HCT116 (cell line): ENCODE measurements around the gene PPP2R5A. TPM values are rescaled to one million over a fixed set of nuclear protein-coding genes. Genes with fewer than 3 reads are reported as not detected.

ENCODE experiments used
- ATAC-seq: fragments of 200-7000 bp; cut with Tn5 transposase; 2 replicates; pipeline ENCODE4 v1.9.1; 2020; ENCODE audit warnings: mild to moderate bottlenecking, moderate library complexity
- BruUV-seq: library from RNA; stranded (reverse); fragments of 400-500 nt; replicated peaks from 2 replicates; lab custom pipeline; 2021; lab: Mats Ljungman, UMichigan
- CTCF ChIA-PET: fragments of 300-600 bp; sonication (Branson Sonifier 250); formaldehyde crosslinking; loops from one replicate; lab custom pipeline; 2021; ENCODE audit warnings: antibody characterized with exemption; lab: Charles Lee
- POLR2A ChIA-PET: fragments of 300-600, 350-600 bp; sonication (Branson Sonifier 250); formaldehyde crosslinking; loops from one replicate; lab custom pipeline; 2021; ENCODE audit warnings: antibody characterized with exemption; lab: Charles Lee
- RAD21 ChIA-PET, 2 experiments: fragments of 300-600 bp; sonication (Branson Sonifier 250); formaldehyde crosslinking; loops; one replicate each; lab custom pipeline; 2023; ENCODE audit warnings: low total read pairs in 2 of 2; ENCODE audit not compliant: uncharacterized antibody in 2 of 2, unreplicated experiment in 2 of 2, low non-redundant PET in 1 of 2; lab: Charles Lee
- DNase-seq: peaks from one replicate; pipeline ENCODE4 v3.0.0-alpha.2; 2010; ENCODE audit warnings: low read depth, low spot score
- H2AFZ ChIP-seq: fragments of 200-600 bp; shearing (Covaris generic), sonication (generic); 2 replicates; pipeline ENCODE4 v1.6.1; 2017; ENCODE audit warnings: low read depth, mixed run types, mixed read lengths, antibody characterized with exemption, low read length; ENCODE audit not compliant: poor library complexity, severe bottlenecking
- H3K27ac ChIP-seq: 2 replicates; pipeline ENCODE4 v1.5.1; 2012; ENCODE audit warnings: low read depth, low read length
- H3K27me3 ChIP-seq: fragments of 200-600 bp; sonication (generic); 2 replicates; pipeline ENCODE4 v1.6.1; 2016; ENCODE audit warnings: mixed run types, low read length, mixed read lengths; ENCODE audit not compliant: insufficient read depth
- H3K36me3 ChIP-seq, 2 experiments: fragments of 200-500 bp in 1 of 2; fragments of 200-600 bp in 1 of 2; sonication (Bioruptor generic) in 1 of 2; sonication (generic) in 1 of 2; 2 replicates each; pipeline versions ENCODE4 v1.5.1 to v1.6.1; 2014 to 2016; ENCODE audit warnings: low read length in 2 of 2, inconsistent platforms in 1 of 2, mixed read lengths in 1 of 2, mixed run types in 1 of 2; ENCODE audit not compliant: insufficient read depth in 2 of 2, control insufficient read depth in 1 of 2
- H3K4me1 ChIP-seq, 2 experiments: fragments of 200-600 bp in 1 of 2; sonication (generic) in 1 of 2; 2 replicates each; pipeline versions ENCODE4 v1.5.1 to v1.6.1; 2012 to 2017; ENCODE audit warnings: low read length in 2 of 2, inconsistent platforms in 1 of 2, mild to moderate bottlenecking in 1 of 2, mixed read lengths in 1 of 2, mixed run types in 1 of 2, moderate library complexity in 1 of 2; ENCODE audit not compliant: insufficient read depth in 2 of 2, control insufficient read depth in 1 of 2
- H3K4me2 ChIP-seq: fragments of 200-600 bp; sonication (generic); 2 replicates; pipeline ENCODE4 v1.6.1; 2017; ENCODE audit warnings: mixed run types, low read length, mixed read lengths
- H3K4me3 ChIP-seq, 2 experiments: fragments of 200-600 bp in 1 of 2; sonication (generic) in 1 of 2; replicated peaks in 1 of 2; 2 replicates each; pipeline ENCODE4 v1.5.1; 2011 to 2016; ENCODE audit warnings: low read length in 2 of 2, control low read depth in 1 of 2, low read depth in 1 of 2, mild to moderate bottlenecking in 1 of 2, mixed read lengths in 1 of 2, mixed run types in 1 of 2
- H3K79me2 ChIP-seq: fragments of 200-600 bp; sonication (generic); 2 replicates; pipeline ENCODE4 v1.6.1; 2017; ENCODE audit warnings: mild to moderate bottlenecking, mixed run types, low read length, moderate library complexity, mixed read lengths; ENCODE audit not compliant: insufficient read depth
- H3K9ac ChIP-seq: fragments of 200-600 bp; sonication (generic); 2 replicates; pipeline ENCODE4 v1.6.1; 2016; ENCODE audit warnings: low read length, mixed read lengths
- H3K9me2 ChIP-seq: fragments of 200-600 bp; sonication (generic), shearing (Covaris generic); 2 replicates; pipeline ENCODE4 v1.6.1; 2017; ENCODE audit warnings: mixed run types, mild to moderate bottlenecking, moderate library complexity; ENCODE audit not compliant: insufficient read depth
- H3K9me3 ChIP-seq, 2 experiments: fragments of 200-500 bp in 1 of 2; fragments of 200-600 bp in 1 of 2; sonication (Bioruptor generic) in 1 of 2; sonication (generic) in 1 of 2; 2 replicates each; pipeline ENCODE4 v1.6.1; 2014 to 2017; ENCODE audit warnings: low read length in 2 of 2, mixed read lengths in 2 of 2, inconsistent platforms in 1 of 2, low read depth in 1 of 2, mild to moderate bottlenecking in 1 of 2, mixed run types in 1 of 2, moderate library complexity in 1 of 2; ENCODE audit not compliant: control insufficient read depth in 1 of 2, insufficient read depth in 1 of 2
- H4K20me1 ChIP-seq: fragments of 200-600 bp; sonication (generic), shearing (Covaris generic); 2 replicates; pipeline ENCODE4 v1.6.1; 2017; ENCODE audit warnings: mixed run types, mild to moderate bottlenecking, moderate library complexity; ENCODE audit not compliant: insufficient read depth
- CBX3 ChIP-seq: IDR thresholded peaks from 2 replicates; pipeline ENCODE4 v1.6.1; 2012; ENCODE audit warnings: low read depth
- CEBPB ChIP-seq: IDR thresholded peaks from 2 replicates; pipeline ENCODE4 v1.6.1; 2012; ENCODE audit warnings: low read depth
- EGR1 ChIP-seq: IDR thresholded peaks from 2 replicates; pipeline ENCODE4 v1.6.1; 2012; ENCODE audit warnings: low read depth
- ELF1 ChIP-seq: IDR thresholded peaks from 2 replicates; pipeline ENCODE4 v1.6.1; 2012; ENCODE audit warnings: low read depth, borderline replicate concordance
- EZH2 ChIP-seq: fragments of 200-600 bp; sonication (generic); IDR thresholded peaks from 2 replicates; pipeline ENCODE4 v1.6.1; 2017; ENCODE audit warnings: antibody characterized with exemption, mixed run types
- EZH2phosphoT487 ChIP-seq: fragments of 200-600 bp; IDR thresholded peaks from 2 replicates; pipeline ENCODE4 v1.6.1; 2018; ENCODE audit warnings: antibody characterized with exemption, borderline replicate concordance
- FOSL1 ChIP-seq: IDR thresholded peaks from 2 replicates; pipeline ENCODE4 v1.6.1; 2012; ENCODE audit warnings: low read depth
- JUND ChIP-seq: IDR thresholded peaks from 2 replicates; pipeline ENCODE4 v1.6.1; 2012
- RAD21 ChIP-seq: IDR thresholded peaks from 2 replicates; pipeline ENCODE4 v1.6.1; 2012; ENCODE audit warnings: low read depth, mild to moderate bottlenecking
- SIN3A ChIP-seq: IDR thresholded peaks from 2 replicates; pipeline ENCODE4 v1.6.1; 2012; ENCODE audit warnings: low read depth
- SP1 ChIP-seq: IDR thresholded peaks from 2 replicates; pipeline ENCODE4 v1.6.1; 2012; ENCODE audit warnings: low read depth
- TCF7L2 ChIP-seq: IDR thresholded peaks from 2 replicates; pipeline ENCODE4 v1.7.0; 2011; ENCODE audit warnings: borderline replicate concordance, inconsistent platforms; ENCODE audit not compliant: insufficient read depth, insufficient read length; ENCODE audit errors: extremely low read depth
- intact Hi-C: fragments of 100-400 bp; cut with micrococcal nuclease; formaldehyde crosslinking; loops from 2 replicates; pipeline ENCODE4 v1.10.0; 2022
- total RNA-seq: library from RNA; stranded (reverse); gene quantifications from one replicate; pipeline ENCODE4 v1.2.1, GENCODE V29; 2021; ENCODE audit not compliant: unreplicated experiment
- TF ChIP-seq, protein P1 (sequence below): IDR thresholded peaks from 2 replicates; pipeline ENCODE4 v1.6.1; 2012; ENCODE audit warnings: low read depth

The PPP2R5A gene
- total RNA-seq, 1 experiment from 2014 or later = 33.1 TPM

DNA sequence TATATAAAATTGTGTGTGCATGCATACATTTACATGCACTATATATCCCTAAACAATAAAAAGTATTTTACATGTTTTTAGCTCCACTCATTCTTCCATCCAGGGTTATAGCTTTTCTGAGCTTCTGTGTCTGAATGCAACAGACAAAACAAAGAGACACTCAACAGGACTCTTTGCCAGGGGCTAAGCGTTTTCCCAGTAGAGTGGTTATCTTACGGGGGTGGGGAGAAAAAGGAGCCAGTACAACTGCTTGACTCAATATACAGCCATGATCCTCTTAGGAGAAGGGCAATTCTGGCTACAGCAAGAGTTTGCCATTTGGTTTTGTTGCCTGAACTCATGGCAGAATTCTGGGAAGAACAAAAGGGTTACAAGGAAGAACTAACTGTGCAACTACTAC is 14.6 kb upstream of the PPP2R5A start:
- H2AFZ ChIP-seq = no peak overlapping the region
- BruUV-seq = no TSS peak
- no peaks in the 10 kb centered on the region; the same call in 1 of the 2 replicates for H3K27me3 ChIP-seq
- H3K4me1 ChIP-seq = no peaks in the 10 kb centered on the region
- H3K4me2 ChIP-seq = no peak overlapping the region
- ATAC-seq (no peak), DNase-seq (no peak)
- TF ChIP-seq SP1 (no peak), ELF1 (no peak), FOSL1 (no peak), RAD21 (no peak), SIN3A (no peak), TCF7L2 (no peak), JUND (no peak), EZH2 (no peak), CBX3 (no peak), CEBPB (no peak), EGR1 (no peak), EZH2phosphoT487 (no peak)
- TF ChIP-seq, protein P1, sequence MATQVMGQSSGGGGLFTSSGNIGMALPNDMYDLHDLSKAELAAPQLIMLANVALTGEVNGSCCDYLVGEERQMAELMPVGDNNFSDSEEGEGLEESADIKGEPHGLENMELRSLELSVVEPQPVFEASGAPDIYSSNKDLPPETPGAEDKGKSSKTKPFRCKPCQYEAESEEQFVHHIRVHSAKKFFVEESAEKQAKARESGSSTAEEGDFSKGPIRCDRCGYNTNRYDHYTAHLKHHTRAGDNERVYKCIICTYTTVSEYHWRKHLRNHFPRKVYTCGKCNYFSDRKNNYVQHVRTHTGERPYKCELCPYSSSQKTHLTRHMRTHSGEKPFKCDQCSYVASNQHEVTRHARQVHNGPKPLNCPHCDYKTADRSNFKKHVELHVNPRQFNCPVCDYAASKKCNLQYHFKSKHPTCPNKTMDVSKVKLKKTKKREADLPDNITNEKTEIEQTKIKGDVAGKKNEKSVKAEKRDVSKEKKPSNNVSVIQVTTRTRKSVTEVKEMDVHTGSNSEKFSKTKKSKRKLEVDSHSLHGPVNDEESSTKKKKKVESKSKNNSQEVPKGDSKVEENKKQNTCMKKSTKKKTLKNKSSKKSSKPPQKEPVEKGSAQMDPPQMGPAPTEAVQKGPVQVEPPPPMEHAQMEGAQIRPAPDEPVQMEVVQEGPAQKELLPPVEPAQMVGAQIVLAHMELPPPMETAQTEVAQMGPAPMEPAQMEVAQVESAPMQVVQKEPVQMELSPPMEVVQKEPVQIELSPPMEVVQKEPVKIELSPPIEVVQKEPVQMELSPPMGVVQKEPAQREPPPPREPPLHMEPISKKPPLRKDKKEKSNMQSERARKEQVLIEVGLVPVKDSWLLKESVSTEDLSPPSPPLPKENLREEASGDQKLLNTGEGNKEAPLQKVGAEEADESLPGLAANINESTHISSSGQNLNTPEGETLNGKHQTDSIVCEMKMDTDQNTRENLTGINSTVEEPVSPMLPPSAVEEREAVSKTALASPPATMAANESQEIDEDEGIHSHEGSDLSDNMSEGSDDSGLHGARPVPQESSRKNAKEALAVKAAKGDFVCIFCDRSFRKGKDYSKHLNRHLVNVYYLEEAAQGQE = no peak
- H3K9me2 ChIP-seq = no peaks in the 10 kb centered on the region
- H3K9me3 ChIP-seq = no peaks in the 10 kb centered on the region
- no peak overlapping the region for H3K27ac ChIP-seq
- ChIA-PET POLR2A (no interaction called here), RAD21 (no interaction called here), CTCF (interaction anchor here (1.2 to 1.3 kb wide), 2 partner anchors 14 to 185 kb away, joined by 3 read pairs; no protein-coding TSS in a partner anchor)
- H3K79me2 ChIP-seq = no peaks in the 10 kb centered on the region
- no peaks in the 10 kb centered on the region for H3K36me3 ChIP-seq
- no peak overlapping the region for H3K9ac ChIP-seq
- H4K20me1 ChIP-seq = no peaks in the 10 kb centered on the region; the same call in 1 of the 2 replicates
- no peak overlapping the region for H3K4me3 ChIP-seq
- intact Hi-C loops = no loop called here
